HL-60/S4 treated with phorbol 12-myristate 13-acetate at 8.2 ng/mL for 4 days and 3 days (cell line): Measurements from ENCODE around the gene TARBP1.

Experiments
- in situ Hi-C: fragments of 300-500 bp; cut with MboI; formaldehyde crosslinking; loops from 2 replicates; pipeline ENCODE4 v1.15.0; 2022; ENCODE audit warnings: low sequenced_read_pairs

The TARBP1 gene

GRCh38 chr1:234484991-234485739, 6.2 kb upstream of the TARBP1 start:
- in situ Hi-C loops = no loop called here

DNA sequence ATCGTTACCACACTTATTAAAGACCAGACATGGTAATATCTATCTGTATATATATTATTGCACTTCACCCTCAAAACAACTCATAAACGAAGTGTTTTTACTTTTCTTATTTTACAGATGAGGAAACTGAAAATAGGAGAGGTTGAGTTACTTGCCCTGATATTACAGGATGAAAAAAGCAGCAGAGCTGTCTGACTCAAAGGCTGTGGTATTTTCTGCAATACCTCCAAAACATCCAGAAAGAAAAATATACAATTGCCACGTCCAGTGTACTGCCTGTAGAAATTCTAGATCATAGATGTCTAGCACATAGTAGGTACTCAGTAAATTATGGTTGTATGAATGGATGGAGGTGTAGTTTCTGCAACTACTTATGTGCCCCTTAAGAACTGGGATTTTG, 5.2 kb upstream of the TARBP1 start:
- in situ Hi-C loops = no loop called here

GRCh38 chr1:234481771-234482170, 2.8 kb upstream of the TARBP1 start:
- in situ Hi-C loops = no loop called here

DNA sequence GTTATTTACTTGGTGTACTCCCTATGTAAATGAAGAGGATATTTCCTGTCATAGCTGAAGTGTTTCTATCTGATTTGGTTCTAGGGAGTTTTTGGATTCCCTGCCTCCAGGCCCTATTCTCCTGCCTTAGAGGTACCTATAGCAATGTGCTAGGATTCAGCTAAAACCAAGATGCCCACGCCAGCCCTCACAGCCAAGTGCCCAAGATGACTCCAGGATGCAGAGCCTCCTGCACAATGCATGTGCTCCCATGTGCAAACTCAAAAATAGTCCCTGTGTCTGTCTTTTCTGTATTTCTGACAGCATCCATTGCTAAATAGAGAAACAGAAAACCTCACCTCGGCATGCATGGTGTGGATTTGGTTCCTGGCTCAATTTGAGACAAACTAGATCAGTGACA, 887 bp upstream of the TARBP1 start:
- in situ Hi-C loops = no loop called here

GRCh38 chr1:234479310-234479559, 256 bp upstream of the TARBP1 start:
- in situ Hi-C loops = no loop called here

DNA sequence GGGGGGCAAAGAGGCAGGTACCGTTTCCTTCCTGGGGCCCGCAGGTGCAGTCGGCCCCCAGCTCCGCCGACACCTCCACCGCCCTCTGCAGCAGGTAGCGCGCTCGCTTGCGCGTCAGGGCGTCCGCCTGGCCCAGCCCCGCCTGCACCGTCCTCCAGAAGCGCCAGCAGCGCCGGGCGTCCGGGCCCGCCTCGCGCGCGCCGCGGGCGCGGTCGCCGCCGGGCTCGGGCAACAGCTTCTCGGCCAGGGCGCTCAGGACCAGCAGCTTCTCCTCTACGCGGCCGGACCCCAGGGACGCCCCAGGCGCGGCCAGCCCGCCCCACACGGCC, 863 bp downstream of the TARBP1 start:
- in situ Hi-C loops = no loop called here

DNA sequence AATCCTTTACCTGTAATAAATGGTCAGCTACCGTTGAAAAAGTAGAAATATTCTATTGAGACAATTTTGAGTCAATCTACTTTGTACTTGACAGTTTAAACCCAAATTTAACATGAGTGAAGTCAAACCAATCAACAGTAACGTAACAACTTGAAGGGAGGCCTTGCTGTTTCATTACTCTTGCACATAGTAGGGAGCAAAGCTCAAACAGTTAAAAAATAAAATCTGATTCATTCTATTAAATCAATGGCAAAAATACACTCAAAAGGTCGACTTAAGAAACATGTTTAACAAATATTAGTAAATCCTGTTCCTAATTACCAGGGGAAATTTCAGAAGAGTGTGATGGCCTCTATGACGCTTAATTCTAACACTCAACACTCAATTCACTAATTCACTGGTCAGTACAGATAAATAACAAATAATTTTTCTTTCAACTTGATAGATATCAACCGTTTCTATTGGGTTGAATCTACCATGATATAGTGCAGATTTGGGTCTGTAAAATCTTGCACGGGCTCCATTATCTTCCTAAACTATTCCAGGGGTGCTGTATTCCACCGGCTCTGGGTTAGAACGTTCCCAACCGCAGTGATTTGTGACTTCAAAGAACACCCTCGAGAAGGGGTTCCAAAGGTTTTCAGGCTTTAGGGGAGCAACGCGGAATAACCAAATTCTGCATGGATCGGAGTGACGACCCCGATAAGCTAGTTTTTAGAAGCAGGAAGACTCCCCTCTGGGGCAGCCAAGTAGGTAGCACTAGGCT, 1.4 kb downstream of the TARBP1 start:
- in situ Hi-C loops = no loop called here

- in situ Hi-C loops = no loop called here
Observed at GRCh38 chr1:234476172-234476571, 2.8 kb downstream of the TARBP1 start.

DNA sequence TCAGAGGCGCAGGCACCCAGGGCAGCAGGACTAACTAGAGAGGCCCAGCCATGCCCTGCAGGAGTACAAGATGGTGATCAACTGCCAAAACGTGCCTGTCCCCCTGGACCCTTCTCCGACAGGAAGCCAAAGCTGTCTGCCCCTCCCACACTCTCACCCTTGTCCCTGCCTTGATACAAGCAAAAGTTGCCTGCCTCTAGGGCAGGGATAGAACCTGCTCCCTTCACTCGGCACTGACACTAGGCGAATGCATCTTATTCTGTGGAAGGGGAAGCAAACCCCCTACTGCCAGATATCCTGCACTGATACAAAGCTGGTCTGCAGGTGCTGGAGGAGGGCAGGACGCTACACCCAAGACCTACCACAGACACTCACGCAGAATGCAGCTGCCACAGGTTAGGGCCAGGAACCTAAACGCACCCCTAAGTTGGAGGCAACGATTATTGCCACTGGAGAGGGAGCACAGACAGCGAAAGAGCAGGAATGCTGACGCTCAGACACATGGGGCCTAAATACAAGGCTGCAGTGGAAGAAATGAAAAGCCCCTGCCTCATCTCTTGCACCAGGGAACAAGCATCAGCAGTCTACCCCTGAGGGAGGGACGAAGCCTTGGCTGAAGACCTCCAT, 3.7 kb downstream of the TARBP1 start:
- in situ Hi-C loops = no loop called here

DNA sequence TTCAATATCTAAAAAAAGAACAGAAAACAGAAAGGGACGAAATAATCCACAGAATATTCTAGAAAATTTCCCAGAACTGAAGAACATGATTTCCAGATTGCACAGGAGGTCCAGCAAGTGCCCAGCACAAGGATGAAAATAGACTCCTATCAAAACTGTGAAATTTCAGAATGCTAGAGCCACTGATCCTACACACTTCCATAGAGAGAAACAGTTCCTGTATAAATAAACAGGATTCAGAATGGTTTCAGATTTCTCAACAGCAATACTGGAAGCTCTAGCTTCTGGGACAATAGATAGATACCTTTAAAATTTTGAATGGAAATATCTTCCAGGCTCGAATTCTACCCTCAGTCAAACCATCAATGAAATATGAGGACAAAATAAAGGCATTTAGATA, 4.6 kb downstream of the TARBP1 start:
- in situ Hi-C loops = no loop called here

- in situ Hi-C loops = no loop called here
Observed at GRCh38 chr1:234473118-234473517, 5.9 kb downstream of the TARBP1 start.

DNA sequence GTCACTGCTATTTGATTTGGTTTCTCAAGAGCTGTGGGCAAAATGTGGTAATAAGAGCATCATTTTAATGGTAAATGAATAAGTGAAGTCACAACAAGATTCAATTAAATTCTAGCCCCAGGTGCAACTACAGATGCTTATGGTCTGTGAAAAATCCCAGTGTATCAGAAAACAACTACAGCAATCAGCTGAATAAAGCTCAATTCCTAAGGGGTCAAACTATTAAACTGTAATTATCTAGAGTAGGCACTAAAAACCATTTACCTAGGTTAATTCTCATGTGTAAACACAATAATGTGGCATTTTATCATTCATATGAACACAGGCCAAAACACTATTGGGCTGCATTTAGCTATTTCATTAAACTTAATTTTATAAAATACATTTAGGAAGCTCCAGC, 9.6 kb downstream of the TARBP1 start:
- in situ Hi-C loops = no loop called here

GRCh38 chr1:234468580-234468979, 10.4 kb downstream of the TARBP1 start:
- in situ Hi-C loops = no loop called here

DNA sequence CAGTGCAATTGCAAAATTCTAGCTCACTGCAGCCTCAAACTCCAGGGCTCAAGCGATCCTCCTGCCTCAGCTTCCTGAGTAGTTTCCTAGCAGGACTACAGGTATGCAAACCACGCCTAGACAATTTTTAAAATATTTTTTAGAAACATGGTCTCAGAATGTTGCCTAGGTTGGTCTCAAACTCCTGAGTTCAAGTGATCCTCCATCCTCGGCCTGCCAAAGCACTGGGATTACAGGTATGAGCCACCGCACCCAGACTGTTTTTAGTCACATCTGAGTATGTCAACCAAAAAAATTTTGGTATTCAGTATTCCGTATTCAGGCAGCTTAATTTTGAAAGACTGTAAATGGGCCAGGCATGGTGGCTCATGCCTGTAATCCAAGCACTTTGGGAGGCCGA, 11.2 kb downstream of the TARBP1 start:
- in situ Hi-C loops = no loop called here

DNA sequence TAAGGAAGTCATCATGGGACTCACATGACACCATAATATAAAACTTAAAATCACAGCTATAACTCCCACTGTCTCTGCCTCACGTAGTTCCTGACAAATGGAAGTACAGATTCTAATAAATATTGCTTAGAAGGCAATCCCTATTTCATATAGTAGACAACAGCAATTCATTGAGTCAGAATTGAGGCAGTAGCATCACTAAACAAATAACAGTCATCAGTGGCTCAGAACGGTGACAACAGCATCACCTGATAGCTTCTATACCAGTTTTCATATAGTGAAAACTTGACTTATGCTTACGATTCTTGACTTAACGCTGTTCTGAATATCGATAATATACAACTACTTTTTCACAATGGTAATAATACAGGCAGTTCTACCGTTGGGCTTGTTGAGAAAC, 12.0 kb downstream of the TARBP1 start:
- in situ Hi-C loops = no loop called here

DNA sequence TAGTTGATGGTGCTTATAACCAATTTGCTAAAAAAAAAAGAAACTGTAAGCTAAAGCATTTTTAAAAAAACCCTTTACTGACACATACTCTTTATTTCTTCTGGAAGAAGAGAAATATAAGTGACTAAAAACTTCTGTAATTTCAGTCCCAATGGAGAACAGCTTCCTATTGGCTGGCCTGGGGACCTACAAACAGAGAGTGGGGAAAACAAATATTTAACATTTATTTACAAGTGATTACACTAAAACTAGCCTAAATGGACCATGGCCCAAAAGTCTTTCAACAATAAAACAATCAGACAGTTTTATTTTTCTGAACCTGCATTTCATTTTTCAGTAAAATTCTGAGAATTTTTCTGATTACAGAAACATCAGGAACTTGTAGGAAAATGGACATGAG, 15.2 kb downstream of the TARBP1 start:
- in situ Hi-C loops = no loop called here

- in situ Hi-C loops = no loop called here
Observed at GRCh38 chr1:234460652-234461051, 18.3 kb downstream of the TARBP1 start.

DNA sequence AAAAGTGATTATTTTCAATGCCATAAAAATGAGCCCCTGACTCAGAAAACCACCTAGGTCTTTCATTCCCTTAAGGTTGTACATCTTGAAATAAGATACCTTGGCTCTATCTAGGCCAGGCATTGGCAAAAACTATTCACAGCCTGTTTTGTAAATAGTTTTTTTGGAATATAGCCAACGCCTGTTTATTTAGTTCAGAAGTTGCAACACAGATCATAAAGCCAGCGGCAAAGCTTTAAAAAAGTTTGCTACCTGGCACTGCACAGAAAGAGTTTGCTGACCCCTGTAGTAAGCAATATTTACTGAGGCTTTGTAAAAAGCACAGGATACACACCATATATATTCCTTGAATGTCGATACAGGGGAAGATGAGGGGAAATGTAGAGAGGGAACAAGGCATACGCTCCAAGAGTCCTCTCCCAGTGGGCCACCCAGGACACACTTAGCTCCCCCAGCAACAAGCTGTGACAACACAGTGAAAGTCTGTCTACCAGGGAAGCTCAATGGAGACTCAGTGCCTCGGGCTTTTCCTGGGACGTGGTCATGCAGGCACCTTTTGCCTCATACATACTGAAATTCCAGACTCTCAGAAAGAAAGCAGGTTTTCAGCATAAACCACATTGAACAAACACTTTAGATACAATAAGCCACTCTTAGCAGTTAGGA, 20.5 kb downstream of the TARBP1 start:
- in situ Hi-C loops = no loop called here

- in situ Hi-C loops = no loop called here
Observed at GRCh38 chr1:234454926-234455325, 24.1 kb downstream of the TARBP1 start.

GRCh38 chr1:234452406-234452965, 26.5 kb downstream of the TARBP1 start:
- in situ Hi-C loops = no loop called here

DNA sequence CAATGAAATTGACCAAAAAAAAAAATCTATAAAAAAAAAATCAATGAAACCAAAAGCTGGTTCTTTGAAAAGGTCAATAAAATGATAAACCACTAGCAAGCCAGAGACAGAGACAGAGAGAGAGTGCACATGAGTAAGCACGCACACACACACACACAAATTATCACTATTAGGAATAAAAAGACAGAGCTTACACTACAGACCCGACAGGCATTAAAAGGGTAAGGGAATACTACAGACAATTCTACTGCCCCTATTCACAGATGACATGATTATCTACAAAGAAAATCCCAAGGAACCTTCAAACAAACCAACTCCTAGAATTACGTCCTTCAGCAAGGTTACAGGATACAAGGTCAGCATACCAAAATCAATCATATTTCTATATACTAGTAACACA, 38.6 kb downstream of the TARBP1 start:
- in situ Hi-C loops = no loop called here

DNA sequence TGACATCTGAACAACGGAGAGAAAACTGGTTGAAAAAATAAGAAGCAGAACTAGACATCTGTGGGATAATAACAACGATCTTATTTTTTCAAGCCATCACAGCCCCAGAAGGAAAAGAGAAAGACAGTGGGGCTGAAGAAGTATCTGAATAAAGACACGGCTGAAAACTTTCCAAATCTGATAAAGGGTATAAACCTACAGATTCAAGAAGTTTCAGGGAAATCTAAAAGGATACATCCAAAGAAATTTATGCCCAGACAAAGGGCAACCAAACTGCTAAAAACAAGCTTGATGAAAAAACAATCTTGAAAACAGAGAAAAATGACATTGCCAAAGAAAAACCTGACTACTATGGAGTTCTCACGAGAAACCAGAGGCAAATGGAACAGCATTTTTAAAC, 40.4 kb downstream of the TARBP1 start:
- in situ Hi-C loops = no loop called here
